Raji (cell line): ENCODE results near the gene MAX.

ENCODE experiments used
- POLR2A ChIP-seq: IDR thresholded peaks from 2 replicates; pipeline ENCODE4 v1.6.1; 2011; ENCODE audit warnings: low read depth, low read length, control low read depth; ENCODE audit not compliant: insufficient read depth

The MAX gene

GRCh38 chr14:65092349-65092748 lies 10.0 kb downstream of the MAX start:
- TF ChIP-seq POLR2A: no peak

DNA sequence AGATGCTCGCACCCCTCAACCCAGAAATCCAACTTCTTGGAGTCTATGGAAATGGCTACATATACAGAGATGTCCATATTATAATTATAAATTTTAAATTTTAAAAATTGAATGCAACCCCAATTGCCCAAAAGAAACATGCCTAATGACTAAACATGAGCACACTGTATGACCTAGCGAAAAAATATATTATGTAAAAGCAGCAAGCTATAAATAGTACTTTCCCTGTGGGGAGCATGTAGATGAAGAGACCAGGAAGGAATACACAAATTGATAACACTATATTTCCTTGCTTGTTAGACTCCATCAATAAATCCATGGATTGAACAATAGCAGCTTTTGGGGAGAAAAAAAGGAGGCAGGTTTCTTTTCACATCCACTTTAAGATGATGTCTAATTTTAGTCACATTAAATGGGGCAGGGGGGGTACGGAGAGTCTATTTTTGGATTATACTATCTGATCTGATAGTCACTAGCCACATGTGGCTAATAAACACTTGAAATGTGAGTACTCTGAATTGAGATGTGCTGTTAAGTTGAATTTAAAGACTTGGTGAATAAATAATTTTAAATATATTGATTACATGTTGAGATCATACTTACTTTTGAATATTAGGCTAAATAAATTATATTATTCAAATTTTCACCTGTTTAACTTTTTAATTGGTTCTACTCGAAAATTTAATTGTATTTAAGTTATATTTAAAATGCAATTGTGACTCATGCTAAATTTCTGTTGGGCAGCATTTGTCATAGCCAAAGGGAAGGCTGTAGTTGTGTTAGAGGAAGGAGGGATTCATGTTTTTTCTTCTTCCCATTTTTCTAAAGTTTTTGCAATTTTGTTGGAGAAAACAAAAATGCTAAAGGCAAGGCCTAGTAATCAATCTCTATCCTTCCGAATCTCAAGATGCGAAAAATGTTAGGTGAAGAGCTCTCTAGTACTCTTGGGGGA lies 17.5 kb downstream of the MAX start:
- TF ChIP-seq POLR2A: no peak

- TF ChIP-seq POLR2A: no peak
Observed at GRCh38 chr14:65082930-65083329, 19.4 kb downstream of the MAX start.

DNA sequence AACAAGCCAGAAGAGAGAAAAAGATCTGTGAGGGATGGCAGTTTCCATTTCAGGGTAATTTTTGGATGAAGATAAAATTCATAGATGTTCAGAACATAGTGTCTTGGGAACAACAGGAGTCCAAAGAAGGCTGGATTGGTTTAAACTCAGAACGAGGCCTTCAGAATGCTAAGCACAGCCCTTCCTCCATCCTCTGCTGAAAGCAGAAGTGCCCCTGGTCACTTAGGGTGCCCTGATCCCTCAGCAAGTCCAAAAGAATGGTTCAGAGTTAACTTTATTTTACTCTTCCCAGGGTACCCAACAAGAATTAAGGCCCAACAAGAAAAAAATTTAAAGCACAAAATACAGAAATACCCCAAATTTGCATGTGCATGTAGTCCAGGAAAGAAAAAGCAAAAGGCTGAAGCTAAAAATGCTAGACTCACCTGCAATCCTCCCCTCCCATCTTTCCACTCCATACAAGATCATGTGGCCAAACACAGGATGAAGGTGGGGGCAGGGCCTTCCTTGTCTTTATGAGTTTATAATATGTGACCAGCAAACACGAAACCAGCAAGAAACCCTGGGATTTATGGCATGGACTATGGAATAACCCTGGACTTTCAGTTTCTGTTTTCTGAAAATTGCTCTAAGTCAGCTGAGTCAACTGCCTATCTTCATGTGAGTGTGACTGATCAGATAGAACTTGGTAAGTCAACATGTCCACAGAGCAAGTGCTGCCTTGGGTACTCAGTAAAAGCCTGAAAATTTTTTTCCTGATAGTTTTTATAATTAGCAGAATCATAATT lies 21.2 kb downstream of the MAX start:
- no peak for TF ChIP-seq POLR2A

- no peak for TF ChIP-seq POLR2A
Observed at GRCh38 chr14:65079768-65080167, 22.5 kb downstream of the MAX start.

- TF ChIP-seq POLR2A: no peak
Observed at GRCh38 chr14:65079201-65079600, 23.1 kb downstream of the MAX start.

- TF ChIP-seq POLR2A: no peak
Observed at GRCh38 chr14:65077318-65077717, 25.0 kb downstream of the MAX start.

DNA sequence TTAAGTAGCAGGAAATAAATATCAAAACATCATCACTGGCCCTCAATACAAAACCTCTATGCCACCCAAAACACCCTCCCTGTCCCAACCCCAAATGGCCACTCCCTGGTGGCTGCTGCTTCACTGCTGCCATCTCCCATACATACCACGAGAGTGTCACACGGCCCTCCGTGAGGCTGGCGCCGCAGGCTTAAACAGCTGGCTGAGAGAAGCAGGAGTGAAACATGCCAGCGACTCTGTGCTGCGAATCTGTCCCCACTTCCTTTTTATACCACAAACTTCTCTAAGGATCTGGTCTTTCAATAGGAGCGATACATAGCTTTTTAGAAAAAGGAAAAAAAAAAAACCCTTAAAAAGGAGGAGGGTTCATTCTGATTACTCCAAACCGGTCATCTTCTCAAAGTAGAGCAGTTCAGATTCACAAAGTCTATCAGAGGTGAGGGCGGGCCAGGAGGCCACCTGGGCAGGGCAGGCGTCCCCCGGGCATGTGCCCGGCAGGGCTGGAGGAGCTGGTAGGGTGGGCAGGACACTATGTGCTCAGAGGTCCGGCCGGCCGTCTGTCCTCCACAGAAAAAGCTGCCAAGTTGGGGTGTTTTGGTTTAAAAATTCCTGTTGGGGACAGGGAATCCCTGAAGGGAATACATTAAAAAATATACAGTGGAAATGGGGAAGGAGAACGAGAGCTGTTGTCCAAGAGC lies 26.5 kb downstream of the MAX start:
- TF ChIP-seq POLR2A: no peak

GRCh38 chr14:65074449-65075150 lies 27.7 kb downstream of the MAX start:
- no peak for TF ChIP-seq POLR2A

- no peak for TF ChIP-seq POLR2A
Observed at GRCh38 chr14:65073605-65074201, 28.6 kb downstream of the MAX start.

DNA sequence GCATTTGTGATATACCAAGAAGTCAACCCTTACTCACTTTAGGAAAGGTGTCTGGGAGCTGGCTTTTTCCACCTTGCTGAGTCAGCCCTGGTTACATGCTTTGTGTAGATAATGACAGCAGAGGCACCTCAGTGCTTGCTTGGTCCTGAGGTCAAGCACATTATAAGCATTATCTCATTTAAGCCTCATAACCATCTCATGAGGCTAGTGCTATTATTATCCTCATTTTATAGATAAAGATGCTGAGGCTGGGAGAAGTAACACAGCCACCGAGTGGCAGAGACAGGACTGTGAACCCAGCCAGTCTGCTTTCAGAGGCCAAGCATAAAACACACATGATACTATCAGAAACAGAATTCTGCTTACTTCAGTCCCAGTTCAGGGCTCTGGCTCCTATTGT lies 29.4 kb downstream of the MAX start:
- TF ChIP-seq POLR2A: no peak

GRCh38 chr14:65072256-65072655 lies 30.1 kb downstream of the MAX start:
- TF ChIP-seq POLR2A: no peak

- TF ChIP-seq POLR2A: no peak
Observed at GRCh38 chr14:65071544-65071943, 30.8 kb downstream of the MAX start.

- no peak for TF ChIP-seq POLR2A
Observed at GRCh38 chr14:65070471-65070976, 31.8 kb downstream of the MAX start.
